Neural cell (in vitro differentiated cells): ENCODE data around the gene UHRF1.
A peak's percentile ranks its signal among the peaks of the same experiment; 100 is the strongest.

ENCODE experiments used
- EP300 ChIP-seq: fragments of 450-650 bp; conservative IDR thresholded peaks from 2 replicates; pipeline ENCODE4 v1.6.1; 2014; ENCODE audit warnings: antibody characterized with exemption, mild to moderate bottlenecking, moderate library complexity; ENCODE audit not compliant: poor library complexity, severe bottlenecking
- EZH2 ChIP-seq: fragments of 200-600, 300-800 bp; shearing (Covaris generic), sonication (generic); IDR thresholded peaks from 2 replicates; pipeline ENCODE4 v1.6.1; 2014; ENCODE audit warnings: antibody characterized with exemption, low read length, borderline replicate concordance, mild to moderate bottlenecking; ENCODE audit not compliant: insufficient read depth, poor library complexity, severe bottlenecking
- POLR2AphosphoS5 ChIP-seq: IDR thresholded peaks from 2 replicates; pipeline ENCODE4 v1.6.1; 2012
- RAD21 ChIP-seq: fragments of 450-650 bp; conservative IDR thresholded peaks from 2 replicates; pipeline ENCODE4 v1.6.1; 2014; ENCODE audit warnings: antibody characterized with exemption, mild to moderate bottlenecking, moderate library complexity
- SMC3 ChIP-seq: fragments of 450-650 bp; conservative IDR thresholded peaks from 2 replicates; pipeline ENCODE4 v1.6.1; 2014; ENCODE audit warnings: antibody characterized with exemption, mild to moderate bottlenecking, moderate library complexity; ENCODE audit not compliant: poor library complexity
- TF ChIP-seq, protein P1 (sequence below): fragments of 450-650 bp; IDR thresholded peaks from 2 replicates; pipeline ENCODE4 v1.5.1; 2014; ENCODE audit warnings: antibody characterized with exemption, mild to moderate bottlenecking, moderate library complexity; ENCODE audit not compliant: poor library complexity, severe bottlenecking
- TF ChIP-seq, protein P2 (sequence below): IDR thresholded peaks from 2 replicates; pipeline ENCODE4 v1.6.1; 2012; ENCODE audit warnings: borderline replicate concordance

DNA sequence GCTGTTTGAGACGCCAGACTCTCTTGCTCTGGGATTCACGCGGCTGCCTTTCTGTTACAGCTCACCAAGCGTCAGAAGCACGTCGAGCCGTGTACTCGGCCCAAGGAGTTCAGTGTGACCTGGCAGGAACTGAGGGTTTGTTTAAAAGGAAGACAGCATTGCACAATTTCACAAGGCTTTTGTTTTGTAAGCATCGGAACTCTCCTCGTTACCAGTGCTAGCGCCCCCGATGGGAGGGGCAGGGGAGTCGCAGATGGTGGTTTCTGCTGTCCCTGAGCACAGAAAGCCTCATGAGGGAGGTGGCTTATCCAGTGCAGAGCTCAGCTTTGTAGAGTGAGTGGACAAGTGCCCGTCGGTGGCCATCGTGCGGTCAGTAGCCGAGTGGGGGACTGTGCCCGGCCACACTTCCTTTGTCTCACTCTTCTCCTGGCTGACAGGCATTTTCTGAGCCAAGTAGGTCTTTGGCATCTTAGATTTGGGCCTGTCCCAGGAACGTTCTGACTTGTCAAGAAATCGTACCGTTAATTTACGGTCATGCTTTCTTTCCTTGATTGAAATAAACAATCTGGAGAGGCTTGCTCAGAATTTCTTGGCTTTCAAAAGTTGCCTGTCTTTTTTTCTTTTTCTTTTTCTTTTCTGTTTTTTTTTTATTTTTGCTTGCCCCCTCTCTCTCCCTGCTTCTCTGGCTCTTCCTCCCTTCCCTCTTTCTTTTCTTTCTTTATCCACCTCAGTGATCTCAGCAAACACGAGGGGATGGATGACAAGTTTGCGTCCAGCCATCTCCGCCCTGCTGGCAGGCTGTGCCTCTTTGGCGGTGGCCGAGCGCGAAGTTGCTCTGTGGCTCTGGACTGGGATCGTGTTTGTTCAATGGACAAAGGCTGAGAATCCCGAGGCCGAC is 67.3 kb downstream of the UHRF1 start:
- TF ChIP-seq, protein P1, sequence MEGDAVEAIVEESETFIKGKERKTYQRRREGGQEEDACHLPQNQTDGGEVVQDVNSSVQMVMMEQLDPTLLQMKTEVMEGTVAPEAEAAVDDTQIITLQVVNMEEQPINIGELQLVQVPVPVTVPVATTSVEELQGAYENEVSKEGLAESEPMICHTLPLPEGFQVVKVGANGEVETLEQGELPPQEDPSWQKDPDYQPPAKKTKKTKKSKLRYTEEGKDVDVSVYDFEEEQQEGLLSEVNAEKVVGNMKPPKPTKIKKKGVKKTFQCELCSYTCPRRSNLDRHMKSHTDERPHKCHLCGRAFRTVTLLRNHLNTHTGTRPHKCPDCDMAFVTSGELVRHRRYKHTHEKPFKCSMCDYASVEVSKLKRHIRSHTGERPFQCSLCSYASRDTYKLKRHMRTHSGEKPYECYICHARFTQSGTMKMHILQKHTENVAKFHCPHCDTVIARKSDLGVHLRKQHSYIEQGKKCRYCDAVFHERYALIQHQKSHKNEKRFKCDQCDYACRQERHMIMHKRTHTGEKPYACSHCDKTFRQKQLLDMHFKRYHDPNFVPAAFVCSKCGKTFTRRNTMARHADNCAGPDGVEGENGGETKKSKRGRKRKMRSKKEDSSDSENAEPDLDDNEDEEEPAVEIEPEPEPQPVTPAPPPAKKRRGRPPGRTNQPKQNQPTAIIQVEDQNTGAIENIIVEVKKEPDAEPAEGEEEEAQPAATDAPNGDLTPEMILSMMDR, result peak; percentile 29
- TF ChIP-seq POLR2AphosphoS5 (no peak), SMC3 (no peak), EZH2 (no peak), EP300 (no peak), RAD21 (no peak)
- TF ChIP-seq, protein P2, sequence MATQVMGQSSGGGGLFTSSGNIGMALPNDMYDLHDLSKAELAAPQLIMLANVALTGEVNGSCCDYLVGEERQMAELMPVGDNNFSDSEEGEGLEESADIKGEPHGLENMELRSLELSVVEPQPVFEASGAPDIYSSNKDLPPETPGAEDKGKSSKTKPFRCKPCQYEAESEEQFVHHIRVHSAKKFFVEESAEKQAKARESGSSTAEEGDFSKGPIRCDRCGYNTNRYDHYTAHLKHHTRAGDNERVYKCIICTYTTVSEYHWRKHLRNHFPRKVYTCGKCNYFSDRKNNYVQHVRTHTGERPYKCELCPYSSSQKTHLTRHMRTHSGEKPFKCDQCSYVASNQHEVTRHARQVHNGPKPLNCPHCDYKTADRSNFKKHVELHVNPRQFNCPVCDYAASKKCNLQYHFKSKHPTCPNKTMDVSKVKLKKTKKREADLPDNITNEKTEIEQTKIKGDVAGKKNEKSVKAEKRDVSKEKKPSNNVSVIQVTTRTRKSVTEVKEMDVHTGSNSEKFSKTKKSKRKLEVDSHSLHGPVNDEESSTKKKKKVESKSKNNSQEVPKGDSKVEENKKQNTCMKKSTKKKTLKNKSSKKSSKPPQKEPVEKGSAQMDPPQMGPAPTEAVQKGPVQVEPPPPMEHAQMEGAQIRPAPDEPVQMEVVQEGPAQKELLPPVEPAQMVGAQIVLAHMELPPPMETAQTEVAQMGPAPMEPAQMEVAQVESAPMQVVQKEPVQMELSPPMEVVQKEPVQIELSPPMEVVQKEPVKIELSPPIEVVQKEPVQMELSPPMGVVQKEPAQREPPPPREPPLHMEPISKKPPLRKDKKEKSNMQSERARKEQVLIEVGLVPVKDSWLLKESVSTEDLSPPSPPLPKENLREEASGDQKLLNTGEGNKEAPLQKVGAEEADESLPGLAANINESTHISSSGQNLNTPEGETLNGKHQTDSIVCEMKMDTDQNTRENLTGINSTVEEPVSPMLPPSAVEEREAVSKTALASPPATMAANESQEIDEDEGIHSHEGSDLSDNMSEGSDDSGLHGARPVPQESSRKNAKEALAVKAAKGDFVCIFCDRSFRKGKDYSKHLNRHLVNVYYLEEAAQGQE, result no peak
